SK-N-SH (cell line): Measurements from ENCODE around the gene FHOD3. TPM values are rescaled to one million over a fixed set of nuclear protein-coding genes. Genes with fewer than 3 reads are reported as not detected.

Experiments
- CTCF ChIA-PET: fragments of 300-600, 350-600 bp; formaldehyde crosslinking; extraction: SDS; loops from one replicate; lab custom pipeline; 2021; lab: Yijun Ruan, JAX
- POLR2A ChIA-PET: fragments of 350-600 bp; sonication (Branson Sonifier 250); formaldehyde crosslinking; extraction: SDS; loops from one replicate; lab custom pipeline; 2020; ENCODE audit warnings: antibody characterized with exemption, inconsistent platforms; lab: Yijun Ruan, JAX
- DNase-seq: peaks from one replicate; pipeline ENCODE4 v3.0.0; 2012
- H2AFZ ChIP-seq: fragments of 200-600 bp; sonication (generic); 2 replicates; pipeline ENCODE4 v1.8.1; 2016; ENCODE audit warnings: antibody characterized with exemption, mild to moderate bottlenecking, low read depth
- H3F3A ChIP-seq: fragments of 200-600 bp; sonication (generic); replicated peaks from 2 replicates; pipeline ENCODE3; 2016; ENCODE audit warnings: antibody characterized with exemption, mild to moderate bottlenecking; ENCODE audit not compliant: insufficient read depth
- H3K27ac ChIP-seq, 2 experiments: fragments of 200-500 bp in 1 of 2; fragments of 200-600 bp in 1 of 2; sonication (Bioruptor generic) in 1 of 2; sonication (generic), shearing (Covaris generic) in 1 of 2; 2 replicates each; pipeline versions ENCODE4 v1.5.1 to v1.6.1; 2014 to 2016; ENCODE audit warnings: low read depth in 2 of 2, inconsistent platforms in 1 of 2, low read length in 1 of 2, mild to moderate bottlenecking in 1 of 2, mixed read lengths in 1 of 2
- H3K27me3 ChIP-seq: fragments of 200-600 bp; sonication (generic), shearing (Covaris generic); 2 replicates; pipeline ENCODE4 v1.6.1; 2016; ENCODE audit warnings: mixed run types; ENCODE audit not compliant: insufficient read depth
- H3K36me3 ChIP-seq, 2 experiments: fragments of 200-500 bp in 1 of 2; fragments of 200-600 bp in 1 of 2; sonication (Bioruptor generic) in 1 of 2; sonication (generic) in 1 of 2; replicated peaks in 1 of 2; 2 replicates each; pipeline versions ENCODE3 to v1.5.1; 2014 to 2016; ENCODE audit warnings: low read length in 1 of 2, mild to moderate bottlenecking in 1 of 2; ENCODE audit not compliant: insufficient read depth in 2 of 2, control insufficient read depth in 1 of 2
- H3K4me1 ChIP-seq, 2 experiments: fragments of 200-500 bp in 1 of 2; fragments of 200-600 bp in 1 of 2; sonication (Bioruptor generic) in 1 of 2; sonication (generic), shearing (Covaris generic) in 1 of 2; 2 replicates each; pipeline versions ENCODE4 v1.5.1 to v1.6.1; 2014 to 2016; ENCODE audit warnings: low read depth in 1 of 2, low read length in 1 of 2, mixed run types in 1 of 2; ENCODE audit not compliant: insufficient read depth in 2 of 2, control insufficient read depth in 1 of 2
- H3K4me2 ChIP-seq: fragments of 200-600 bp; sonication (generic), shearing (Covaris generic); 2 replicates; pipeline ENCODE4 v1.6.1; 2017; ENCODE audit warnings: mixed run types
- H3K4me3 ChIP-seq, 2 experiments: fragments of 200-500 bp in 1 of 2; fragments of 200-600 bp in 1 of 2; sonication (Bioruptor generic) in 1 of 2; sonication (generic), shearing (Covaris generic) in 1 of 2; 2 replicates each; pipeline versions ENCODE4 v1.5.1 to v1.8.1; 2014 to 2016; ENCODE audit warnings: low read depth in 2 of 2, inconsistent platforms in 1 of 2, low read length in 1 of 2, mild to moderate bottlenecking in 1 of 2, mixed read lengths in 1 of 2, moderate library complexity in 1 of 2
- H3K79me2 ChIP-seq: fragments of 200-600 bp; sonication (generic); 2 replicates; pipeline ENCODE4 v1.8.1; 2017; ENCODE audit warnings: mild to moderate bottlenecking; ENCODE audit not compliant: insufficient read depth
- H3K9ac ChIP-seq: fragments of 200-600 bp; sonication (generic); 2 replicates; pipeline ENCODE4 v1.6.1; 2017; ENCODE audit warnings: mixed run types
- H3K9me2 ChIP-seq: fragments of 200-600 bp; sonication (generic); 2 replicates; pipeline ENCODE4 v1.6.1; 2017; ENCODE audit warnings: mixed run types
- H3K9me3 ChIP-seq: fragments of 200-600 bp; sonication (generic); 2 replicates; pipeline ENCODE4 v1.6.1; 2017; ENCODE audit warnings: mixed run types, mild to moderate bottlenecking, moderate library complexity
- H4K20me1 ChIP-seq: fragments of 200-600 bp; sonication (generic); 2 replicates; pipeline ENCODE4 v1.6.1; 2017; ENCODE audit warnings: mild to moderate bottlenecking, mixed run types; ENCODE audit not compliant: insufficient read depth
- ELF1 ChIP-seq: IDR thresholded peaks from 2 replicates; pipeline ENCODE4 v1.4.0; 2012
- EP300 ChIP-seq, 2 experiments: IDR thresholded peaks; 2 replicates each; pipeline versions ENCODE4 v1.4.0 to v1.6.1; 2012; ENCODE audit warnings: borderline replicate concordance in 1 of 2, low read depth in 1 of 2, low read length in 1 of 2
- FOXJ3 ChIP-seq: sonication (generic); formaldehyde crosslinking; IDR thresholded peaks from 2 replicates; pipeline ENCODE4 v1.5.1; 2020; ENCODE audit warnings: mild to moderate bottlenecking, missing genetic modification reagents
- FOXM1 ChIP-seq: IDR thresholded peaks from 2 replicates; pipeline ENCODE4 v1.4.0; 2012; ENCODE audit warnings: low read depth, mild to moderate bottlenecking
- GABPA ChIP-seq: IDR thresholded peaks from 2 replicates; pipeline ENCODE4 v1.4.0; 2012; ENCODE audit warnings: low read depth, mild to moderate bottlenecking
- JUND ChIP-seq: IDR thresholded peaks from 2 replicates; pipeline ENCODE4 v1.4.0; 2012
- MXI1 ChIP-seq: IDR thresholded peaks from 2 replicates; pipeline ENCODE4 v1.6.1; 2012; ENCODE audit warnings: mild to moderate bottlenecking, low read depth, low read length, improper control_type of control experiment
- NFIC ChIP-seq: IDR thresholded peaks from 2 replicates; pipeline ENCODE4 v1.4.0; 2012; ENCODE audit warnings: borderline replicate concordance
- NRF1 ChIP-seq: IDR thresholded peaks from 2 replicates; pipeline ENCODE4 v1.6.1; 2012; ENCODE audit warnings: low read depth, mild to moderate bottlenecking, low read length
- PBX3 ChIP-seq: IDR thresholded peaks from 2 replicates; pipeline ENCODE4; 2012
- POLR2AphosphoS5 ChIP-seq: IDR thresholded peaks from 2 replicates; pipeline ENCODE4 v1.6.1; 2012; ENCODE audit warnings: low read depth, low read length
- RAD21 ChIP-seq: IDR thresholded peaks from 2 replicates; pipeline ENCODE4 v1.6.1; 2012; ENCODE audit warnings: mild to moderate bottlenecking, low read length
- RFX5 ChIP-seq: IDR thresholded peaks from 2 replicates; pipeline ENCODE4 v1.6.1; 2012; ENCODE audit warnings: mild to moderate bottlenecking, improper control_type of control experiment, low read length
- TAF1 ChIP-seq: IDR thresholded peaks from 2 replicates; pipeline ENCODE4 v1.6.1; 2012; ENCODE audit warnings: low read depth, mild to moderate bottlenecking, low read length, moderate library complexity, borderline replicate concordance
- TCF12 ChIP-seq: IDR thresholded peaks from 2 replicates; pipeline ENCODE4 v1.4.0; 2012
- TEAD4 ChIP-seq: IDR thresholded peaks from 2 replicates; pipeline ENCODE4 v1.4.0; 2012; ENCODE audit warnings: mild to moderate bottlenecking, borderline replicate concordance; ENCODE audit not compliant: insufficient read depth
- USF1 ChIP-seq: IDR thresholded peaks from 2 replicates; pipeline ENCODE4 v1.4.0; 2012; ENCODE audit warnings: low read depth, borderline replicate concordance
- USF2 ChIP-seq: fragments of 150-350 bp; IDR thresholded peaks from 2 replicates; pipeline ENCODE4 v1.6.1; 2017; ENCODE audit warnings: antibody characterized with exemption, low read length, low read depth, borderline replicate concordance
- WGBS: methylation state at CpG from one replicate; pipeline ENCODE4 v1.1.6; 2017; ENCODE audit warnings: low lambda C conversion rate; 5-methylcytosine and 5-hydroxymethylcytosine counted together
- polyA plus RNA-seq, 3 experiments: library from polyadenylated mRNA; depleted of rRNA; stranded (reverse); fragments of >200 nt; gene quantifications; 2 replicates each; pipeline ENCODE4 v1.2.3, GENCODE V29; 2012

FHOD3 gene
- polyA plus RNA-seq, 1 of the 3 experiments (the other 2 are of a cell fraction): 10.9 TPM

GRCh38 chr18:36427369-36427768, 129.9 kb downstream of the FHOD3 start:
- ChIA-PET CTCF (no interaction called here), POLR2A (no interaction called here)
- Histone ChIP-seq H3K9me3 (no peaks in the 10 kb centered on the region), H3K9ac (no peak overlapping the region), H3F3A (no peaks in the 10 kb centered on the region), H3K27ac (no peak overlapping the region), H4K20me1 (no peaks in the 10 kb centered on the region), H3K4me1 (peaks cover 0 to 4% of the 10 kb centered on the region in 2 experiments; a peak in 2 of 4 replicates), H3K4me2 (no peak overlapping the region), H3K79me2 (no peaks in the 10 kb centered on the region), H3K27me3 (no peaks in the 10 kb centered on the region), H3K4me3 (no peak overlapping the region), H3K9me2 (no peaks in the 10 kb centered on the region)
- DNase-seq: no peak
- 75% methylated on average over 3 of the region's 3 CpGs for WGBS
- TF ChIP-seq RFX5: no peak
- no peak for TF ChIP-seq TCF12
- TF ChIP-seq ELF1: no peak
- TF ChIP-seq USF1: no peak
- TF ChIP-seq MXI1: no peak
- no peak for TF ChIP-seq FOXM1
- TF ChIP-seq NFIC: no peak
- TF ChIP-seq TEAD4: no peak
- no peak for TF ChIP-seq NRF1
- no peak for TF ChIP-seq EP300 (IDR thresholded peaks at IDR 0.05; ENCODE audit: borderline replicate concordance in 1 of 2, low read depth in 1 of 2, low read length in 1 of 2)
- no peak for TF ChIP-seq RAD21
- TF ChIP-seq TAF1: no peak
- TF ChIP-seq FOXJ3 (CRISPR knock-in tag): no peak
- no peak for TF ChIP-seq GABPA
- TF ChIP-seq USF2: no peak
- no peak for TF ChIP-seq JUND
- TF ChIP-seq POLR2AphosphoS5: no peak
- TF ChIP-seq PBX3: no peak
- TF ChIP-seq, all 33 proteins: peak for 0
- no peaks in the 10 kb centered on the region for H3K36me3 ChIP-seq
- no peak overlapping the region for H2AFZ ChIP-seq

DNA sequence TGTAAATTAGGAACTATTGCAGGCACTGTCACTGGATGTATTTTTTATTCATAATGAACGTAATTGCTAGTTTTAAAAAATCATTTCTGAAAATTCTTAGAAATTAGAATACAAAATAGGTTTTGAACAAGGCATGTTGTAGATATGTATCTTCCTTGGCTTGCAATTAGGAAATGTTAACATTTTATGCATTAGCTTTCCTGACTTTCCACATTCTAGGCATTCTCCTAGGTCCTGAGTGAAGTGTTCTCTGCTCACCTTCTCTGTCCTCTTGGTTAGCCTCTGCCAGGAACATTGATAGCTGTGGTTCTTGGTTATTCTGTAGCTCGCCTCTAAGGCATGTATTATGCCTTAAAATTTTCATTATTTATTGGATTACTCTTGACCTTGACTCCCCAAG, 130.3 kb downstream of the FHOD3 start:
- no peak overlapping the region for H3K4me3 ChIP-seq
- POLR2A ChIA-PET: no interaction called here
- H3K4me2 ChIP-seq: no peak overlapping the region
- H3F3A ChIP-seq: no peaks in the 10 kb centered on the region
- no peaks in the 10 kb centered on the region for H4K20me1 ChIP-seq
- H3K79me2 ChIP-seq: no peaks in the 10 kb centered on the region
- no peaks in the 10 kb centered on the region for H3K36me3 ChIP-seq
- DNase-seq: no peak
- no peaks in the 10 kb centered on the region for H3K27me3 ChIP-seq
- H3K9me2 ChIP-seq: no peaks in the 10 kb centered on the region
- no peak for TF ChIP-seq RFX5
- TF ChIP-seq ELF1: no peak
- TF ChIP-seq PBX3: no peak
- no peak for TF ChIP-seq EP300 (IDR thresholded peaks at IDR 0.05; ENCODE audit: borderline replicate concordance in 1 of 2, low read depth in 1 of 2, low read length in 1 of 2)
- TF ChIP-seq, all 33 proteins: peak for 0
- Histone ChIP-seq H3K9me3 (no peaks in the 10 kb centered on the region), H2AFZ (no peak overlapping the region), H3K27ac (no peak overlapping the region; a peak in 1 of 4 replicates), H3K9ac (no peak overlapping the region), H3K4me1 (peaks cover 0 to 2% of the 10 kb centered on the region in 2 experiments; a peak in 2 of 4 replicates)
- CTCF ChIA-PET: no interaction called here
- 66% methylated on average over 2 of the region's 2 CpGs for WGBS
